GM19452 (cell line): ENCODE measurements around the gene NRAP.

ENCODE experiments used
- ATAC-seq: cut with Tn5 transposase; IDR thresholded peaks from one replicate; pipeline ENCODE4 v1.9.1; 2021; ENCODE audit not compliant: unreplicated experiment

Gene NRAP, protein sequence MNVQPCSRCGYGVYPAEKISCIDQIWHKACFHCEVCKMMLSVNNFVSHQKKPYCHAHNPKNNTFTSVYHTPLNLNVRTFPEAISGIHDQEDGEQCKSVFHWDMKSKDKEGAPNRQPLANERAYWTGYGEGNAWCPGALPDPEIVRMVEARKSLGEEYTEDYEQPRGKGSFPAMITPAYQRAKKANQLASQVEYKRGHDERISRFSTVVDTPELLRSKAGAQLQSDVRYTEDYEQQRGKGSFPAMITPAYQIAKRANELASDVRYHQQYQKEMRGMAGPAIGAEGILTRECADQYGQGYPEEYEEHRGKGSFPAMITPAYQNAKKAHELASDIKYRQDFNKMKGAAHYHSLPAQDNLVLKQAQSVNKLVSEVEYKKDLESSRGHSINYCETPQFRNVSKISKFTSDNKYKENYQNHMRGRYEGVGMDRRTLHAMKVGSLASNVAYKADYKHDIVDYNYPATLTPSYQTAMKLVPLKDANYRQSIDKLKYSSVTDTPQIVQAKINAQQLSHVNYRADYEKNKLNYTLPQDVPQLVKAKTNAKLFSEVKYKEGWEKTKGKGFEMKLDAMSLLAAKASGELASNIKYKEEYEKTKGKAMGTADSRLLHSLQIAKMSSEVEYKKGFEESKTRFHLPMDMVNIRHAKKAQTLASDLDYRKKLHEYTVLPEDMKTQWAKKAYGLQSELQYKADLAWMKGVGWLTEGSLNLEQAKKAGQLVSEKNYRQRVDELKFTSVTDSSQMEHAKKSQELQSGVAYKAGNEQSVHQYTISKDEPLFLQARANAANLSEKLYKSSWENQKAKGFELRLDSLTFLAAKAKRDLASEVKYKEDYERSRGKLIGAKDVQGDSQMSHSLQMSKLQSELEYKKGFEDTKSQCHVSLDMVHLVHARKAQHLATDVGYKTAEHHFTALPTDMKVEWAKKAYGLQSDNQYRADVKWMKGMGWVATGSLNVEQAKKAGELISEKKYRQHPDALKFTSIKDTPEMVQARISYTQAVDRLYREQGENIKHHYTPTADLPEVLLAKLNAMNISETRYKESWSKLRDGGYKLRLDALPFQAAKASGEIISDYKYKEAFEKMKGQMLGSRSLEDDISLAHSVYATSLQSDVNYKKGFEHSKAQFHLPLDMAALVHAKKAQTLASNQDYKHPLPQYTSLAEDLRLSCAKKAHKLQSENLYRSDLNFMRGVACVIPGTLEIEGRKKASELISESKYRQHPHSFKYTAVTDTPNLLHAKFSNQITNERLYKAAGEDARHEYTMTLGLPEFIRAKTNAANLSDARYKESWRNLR (N-terminal part only)

DNA sequence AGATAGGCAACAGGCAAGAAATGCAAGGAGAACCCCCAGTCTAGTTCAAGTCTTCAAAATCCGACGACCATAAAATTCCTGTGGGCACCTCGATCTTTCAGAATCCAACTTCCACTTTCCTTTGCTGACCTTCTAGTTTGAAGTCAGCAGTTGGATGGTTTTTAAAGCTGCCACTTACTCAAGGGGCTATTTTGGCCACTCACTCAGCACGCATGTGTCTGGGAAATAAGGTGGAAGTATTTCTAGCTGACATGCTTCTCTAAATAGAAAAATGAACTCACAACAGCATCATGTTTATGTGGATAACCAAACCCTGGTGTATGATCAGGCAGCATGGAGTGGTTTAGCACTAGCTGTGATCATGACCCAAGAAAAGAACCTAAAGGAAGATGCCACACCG is at the start of gene NRAP:
TSS of gene NRAP (minus strand) at position 134 of the 400 bp plus-strand sequence. CDS start 159 bp downstream, outside the sequence.
- ATAC-seq = no peak

DNA sequence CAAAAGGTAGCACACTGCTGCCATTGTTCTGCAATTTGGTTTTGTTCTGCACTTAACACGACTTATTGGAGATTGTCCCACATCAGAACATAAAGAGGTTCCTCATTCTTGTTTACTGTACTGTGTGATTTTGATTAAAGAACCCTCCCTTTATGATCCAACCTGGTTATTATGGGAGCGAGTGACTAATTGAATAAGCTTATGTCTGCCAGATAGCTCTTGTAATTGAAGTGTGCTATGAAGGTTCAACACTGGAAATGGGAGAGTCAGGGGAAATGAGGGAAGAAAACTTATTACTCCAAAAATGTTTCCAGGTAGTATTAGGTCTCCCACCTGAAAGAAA is 49.8 kb upstream of the NRAP start:
- no peak for ATAC-seq

DNA sequence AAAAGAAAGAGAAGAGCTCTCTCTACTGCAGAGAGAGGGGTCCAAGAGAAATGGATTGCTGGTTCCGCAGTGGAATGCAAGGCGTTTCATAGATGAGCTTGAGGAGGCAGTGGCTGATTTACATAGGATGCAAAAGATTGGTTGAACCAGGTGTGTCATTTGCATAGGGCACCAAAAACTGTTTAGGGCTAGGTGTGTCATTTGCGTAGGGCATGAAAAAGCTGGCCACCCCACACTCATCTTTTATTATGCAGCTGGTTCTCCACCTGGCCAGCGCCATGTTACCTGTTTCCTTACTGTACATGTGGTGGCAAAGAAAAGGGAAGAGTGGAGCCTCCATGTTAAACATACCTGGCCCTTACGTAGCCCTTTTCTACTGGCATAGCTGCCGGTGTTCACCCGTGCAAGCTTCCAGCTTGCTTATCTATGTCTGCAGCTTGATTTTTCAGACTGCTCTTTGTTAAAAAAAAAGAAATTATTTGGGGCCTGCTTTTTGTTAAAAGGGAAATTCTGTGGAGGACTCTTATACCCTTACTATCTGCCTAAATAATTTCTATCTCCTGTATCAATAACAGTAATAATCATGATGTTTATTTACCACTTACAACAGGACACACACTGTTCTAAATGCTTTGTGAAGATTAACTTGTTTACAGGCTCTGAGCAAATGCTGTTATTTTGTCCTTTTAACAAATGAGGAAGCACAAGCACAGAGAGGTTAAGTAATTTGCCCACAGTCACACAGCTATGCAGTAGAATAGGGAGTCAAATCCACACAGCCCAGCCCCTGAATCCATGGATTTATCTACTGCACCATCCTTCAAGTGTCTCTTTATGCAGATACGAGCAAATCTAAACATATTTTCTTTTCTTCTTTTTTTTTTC is 49.2 kb upstream of the NRAP start:
- ATAC-seq = no peak

DNA sequence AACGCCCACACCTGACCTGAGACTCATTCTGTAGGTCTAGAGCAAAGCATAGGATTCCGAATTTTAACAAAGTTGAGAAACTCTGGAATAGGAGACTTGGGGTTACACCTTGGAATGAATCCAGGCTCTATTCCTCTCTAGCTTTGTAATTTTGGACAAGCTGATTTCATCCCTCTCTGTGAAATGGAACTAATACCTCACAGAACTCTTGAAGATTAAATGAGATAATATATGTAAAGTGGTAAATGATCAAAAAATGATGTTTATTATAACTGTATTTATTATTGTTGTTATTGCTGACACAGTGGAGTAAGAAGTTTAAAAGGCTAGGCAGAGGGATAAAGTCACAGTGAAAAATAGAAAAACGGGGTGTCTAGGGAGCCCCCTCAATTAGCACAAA is 48.2 kb upstream of the NRAP start:
- ATAC-seq = no peak

DNA sequence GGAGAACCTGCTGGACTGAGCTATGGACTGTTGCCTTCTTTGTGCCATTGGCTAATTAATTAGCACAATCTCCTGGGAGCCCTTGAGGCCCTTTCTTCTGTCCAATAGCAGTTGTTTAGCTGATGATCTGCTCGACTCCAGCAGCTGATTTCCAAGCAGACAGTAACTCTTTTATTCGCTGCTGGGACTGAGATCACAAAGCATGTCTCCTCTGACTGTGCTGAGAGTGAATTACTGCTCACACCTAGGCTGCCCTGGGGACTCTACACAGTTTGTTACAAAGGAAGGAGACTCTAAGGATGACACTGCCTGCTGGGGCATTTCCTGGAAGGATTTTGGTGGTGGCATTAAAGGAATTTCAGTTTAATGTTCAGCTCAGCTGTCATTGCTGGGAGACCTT is 47.3 kb upstream of the NRAP start:
- no peak for ATAC-seq

DNA sequence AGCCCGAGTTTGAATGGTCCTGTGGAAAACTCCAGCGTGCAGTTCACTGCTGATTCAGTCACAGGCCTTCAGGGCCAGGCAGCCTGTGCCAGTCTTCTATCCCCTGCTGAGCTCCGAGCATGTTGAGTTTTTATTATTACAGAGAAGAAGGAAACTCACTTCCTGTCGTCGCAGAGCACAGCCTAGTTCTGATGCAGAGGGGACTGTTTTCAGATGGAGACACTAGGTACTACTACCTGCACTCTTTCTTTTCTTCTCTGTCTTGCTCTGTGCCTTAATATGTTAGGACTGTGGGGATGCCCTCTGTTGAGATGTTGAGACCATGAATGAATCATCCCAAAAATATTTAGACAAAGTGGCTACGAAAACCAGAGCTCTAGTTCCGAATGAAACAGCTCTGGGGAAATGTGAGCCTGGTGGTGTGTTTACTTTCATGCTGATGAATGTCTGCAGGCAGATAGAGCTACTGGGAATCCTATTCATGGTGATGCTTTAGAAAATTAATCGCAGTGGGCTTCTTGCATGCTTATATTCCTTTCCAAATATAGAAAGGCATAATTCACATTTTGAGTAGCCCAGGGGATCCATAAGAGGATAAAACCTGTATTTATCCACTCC is 45.5 kb upstream of the NRAP start:
- ATAC-seq = no peak

DNA sequence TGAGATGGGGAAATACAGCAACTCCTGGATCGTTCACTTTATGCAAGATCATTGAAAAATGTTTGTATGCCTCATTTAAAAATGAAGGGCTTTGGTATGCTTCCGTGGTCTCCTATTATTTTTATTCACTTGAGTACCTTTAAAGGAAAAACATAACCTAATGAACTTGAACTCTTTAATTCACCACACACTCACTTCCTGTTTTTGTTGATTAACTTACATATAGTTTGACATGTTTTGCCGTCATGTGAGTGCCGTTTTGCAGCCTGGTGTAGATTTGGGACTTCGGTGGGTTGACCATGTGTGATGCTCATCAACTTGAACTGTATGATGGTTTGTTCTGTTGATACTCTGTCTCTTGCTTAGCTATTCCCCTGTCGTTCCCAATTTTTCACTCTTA is 44.8 kb upstream of the NRAP start:
- no peak for ATAC-seq

DNA sequence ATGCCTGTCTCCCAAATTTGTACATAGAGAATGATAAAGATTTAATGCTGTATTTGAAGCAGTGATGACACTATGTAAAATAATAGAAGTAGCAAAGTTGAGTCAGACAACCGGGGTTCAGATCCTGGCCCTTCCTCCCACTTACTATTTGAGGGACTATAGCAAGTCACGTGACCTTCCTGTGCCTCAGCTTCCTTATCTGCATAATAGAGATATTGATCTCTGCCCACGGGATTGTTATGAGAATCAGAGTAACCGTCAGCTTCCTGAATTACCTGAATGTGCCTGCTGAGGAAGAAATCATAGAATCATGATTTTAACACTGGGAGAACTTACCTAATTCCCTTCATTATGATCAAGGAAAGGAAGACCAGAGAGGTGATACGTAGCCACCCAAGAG is 42.8 kb upstream of the NRAP start:
- no peak for ATAC-seq

DNA sequence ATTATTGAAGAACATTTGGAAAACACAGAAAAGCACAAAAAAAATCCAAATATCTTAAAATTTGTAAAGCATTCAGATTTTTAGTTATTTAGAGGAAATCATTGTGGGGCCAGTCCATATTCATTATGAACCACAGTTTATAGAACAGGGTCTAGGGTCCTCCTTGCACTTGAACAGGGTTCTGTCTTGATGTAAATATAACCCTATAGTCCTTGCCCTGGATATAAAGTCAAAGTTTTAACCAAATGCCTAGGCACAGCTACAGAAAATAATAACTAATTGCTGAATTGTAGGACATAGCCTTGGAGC is 41.5 kb upstream of the NRAP start:
- ATAC-seq = no peak

DNA sequence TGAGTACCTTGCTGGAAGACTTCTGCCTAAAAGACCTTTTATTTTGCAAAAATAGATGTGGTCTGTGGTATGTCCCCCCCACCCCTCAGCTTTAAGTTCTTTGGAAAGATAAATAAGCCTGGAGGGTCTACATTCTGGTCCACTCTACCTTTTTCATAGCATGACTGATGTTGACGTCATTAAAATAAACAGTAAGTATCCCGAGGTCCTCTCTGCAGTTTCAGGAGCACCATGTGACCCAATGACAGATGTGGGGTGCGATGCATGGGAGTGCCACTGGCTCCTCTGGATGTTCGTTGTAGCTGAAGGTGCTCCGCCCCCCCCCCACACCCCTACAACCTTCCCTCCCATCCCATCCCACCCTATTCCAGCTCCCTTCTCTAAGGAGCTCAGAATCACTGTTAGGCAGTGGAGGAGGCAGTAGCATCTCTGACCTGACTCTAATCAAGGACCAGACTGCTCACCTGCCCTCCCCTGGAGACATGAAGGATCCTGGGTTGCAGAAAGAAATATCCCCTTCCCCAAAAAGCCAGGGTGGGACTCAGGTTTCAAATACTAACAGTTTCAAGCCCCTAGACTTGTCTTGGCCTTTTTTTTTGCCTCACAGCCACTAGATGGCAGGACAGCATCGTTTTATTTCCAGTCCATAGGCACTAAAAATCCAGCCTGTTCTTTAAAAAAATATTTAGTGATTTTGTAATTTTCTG is 40.9 kb upstream of the NRAP start:
- ATAC-seq = no peak

DNA sequence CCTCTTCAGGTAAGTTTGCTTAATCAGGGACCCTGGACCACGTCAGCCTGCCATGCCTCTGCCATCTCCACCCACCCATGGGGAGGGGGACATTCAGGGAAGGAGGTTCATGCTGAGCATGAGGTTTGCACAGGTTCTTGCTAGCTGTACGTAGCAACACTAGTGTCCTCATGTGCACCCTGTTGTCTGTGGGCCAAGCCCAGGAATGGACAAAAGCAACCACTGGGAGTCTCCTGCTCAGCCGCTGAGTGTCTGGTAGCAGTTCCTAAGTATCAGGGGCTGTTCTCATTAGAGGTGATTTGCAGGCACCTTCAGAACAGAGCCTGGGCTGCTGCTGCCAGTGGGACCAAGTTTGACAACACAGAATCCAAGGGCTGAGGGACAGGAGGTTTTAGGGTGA is 33.8 kb upstream of the NRAP start:
- no peak for ATAC-seq

DNA sequence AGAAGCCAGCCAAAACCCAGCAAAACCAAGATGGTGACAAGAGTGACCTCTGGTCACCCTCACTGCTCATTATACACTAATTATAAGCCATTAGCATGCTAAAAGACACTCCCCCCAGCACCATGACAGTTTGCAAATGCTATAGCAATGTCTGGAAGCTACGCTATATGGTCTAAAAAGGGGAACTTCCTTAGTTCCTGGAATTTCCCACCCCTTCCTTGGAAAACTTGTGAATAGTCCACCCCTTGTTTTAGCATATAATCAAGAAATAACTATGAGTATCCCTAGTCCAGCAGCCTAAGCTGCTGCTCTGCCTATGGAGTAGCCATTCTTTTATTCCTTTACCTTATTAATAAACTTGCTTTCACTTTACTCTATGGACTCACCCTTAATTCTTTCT is 31.9 kb upstream of the NRAP start:
- ATAC-seq = no peak

DNA sequence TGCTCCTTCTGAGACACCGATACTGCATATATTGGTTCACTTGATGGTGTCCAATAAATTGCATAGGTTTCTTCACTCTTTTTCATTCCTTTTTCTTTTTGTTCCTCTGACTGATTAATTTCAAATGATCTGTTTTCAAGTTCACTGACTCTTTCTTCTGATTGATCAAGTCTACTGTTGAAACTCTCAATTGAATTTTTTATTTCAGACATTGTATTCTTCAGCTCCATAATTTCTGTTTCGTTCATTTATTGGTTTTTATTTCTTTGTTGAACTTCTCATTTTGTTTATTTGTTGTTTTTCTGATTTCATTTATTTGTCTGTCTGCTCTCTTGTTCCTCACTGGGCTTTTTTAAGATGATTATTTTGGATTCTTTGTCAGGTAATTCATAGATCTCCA is 29.5 kb upstream of the NRAP start:
- ATAC-seq = no peak

DNA sequence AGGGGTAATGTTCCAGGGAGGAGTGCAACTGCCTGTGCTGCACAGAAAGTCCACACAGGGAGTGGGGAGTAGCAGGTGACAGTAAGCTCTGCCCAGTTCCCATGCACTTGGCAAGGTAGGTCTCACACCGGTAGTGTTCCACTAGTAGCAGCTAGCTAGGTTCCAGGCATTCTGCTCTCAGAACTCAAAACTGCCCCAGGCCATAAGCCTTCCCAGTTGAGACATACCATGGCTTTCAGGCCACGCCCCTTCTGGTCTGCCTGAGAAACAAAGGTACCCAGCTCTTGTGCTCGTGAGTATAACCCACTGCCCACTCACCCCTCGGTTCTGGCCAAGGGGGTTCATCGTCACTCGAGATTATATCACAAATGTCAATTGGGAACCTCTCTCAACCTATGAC is 28.4 kb upstream of the NRAP start:
- no peak for ATAC-seq

DNA sequence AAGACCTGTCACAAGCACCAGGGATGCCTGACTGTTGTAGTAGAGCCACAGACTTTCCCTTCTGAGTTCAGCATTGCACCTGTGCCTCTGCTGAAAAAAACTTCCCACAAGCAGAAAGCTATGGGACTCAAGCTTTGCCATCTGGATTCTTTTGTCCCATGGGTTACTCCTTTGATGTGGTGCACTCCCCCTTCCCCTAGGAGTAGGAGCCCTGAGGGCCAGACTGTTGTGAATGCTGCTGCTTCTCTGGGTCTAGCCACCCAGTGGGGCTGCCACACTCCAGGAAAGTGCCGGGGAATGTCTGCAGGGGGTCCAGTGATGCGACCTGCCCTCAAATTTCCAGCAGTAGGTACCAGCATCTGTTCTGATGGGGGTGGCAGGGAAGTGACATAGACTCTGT is 27.5 kb upstream of the NRAP start:
- ATAC-seq = no peak

DNA sequence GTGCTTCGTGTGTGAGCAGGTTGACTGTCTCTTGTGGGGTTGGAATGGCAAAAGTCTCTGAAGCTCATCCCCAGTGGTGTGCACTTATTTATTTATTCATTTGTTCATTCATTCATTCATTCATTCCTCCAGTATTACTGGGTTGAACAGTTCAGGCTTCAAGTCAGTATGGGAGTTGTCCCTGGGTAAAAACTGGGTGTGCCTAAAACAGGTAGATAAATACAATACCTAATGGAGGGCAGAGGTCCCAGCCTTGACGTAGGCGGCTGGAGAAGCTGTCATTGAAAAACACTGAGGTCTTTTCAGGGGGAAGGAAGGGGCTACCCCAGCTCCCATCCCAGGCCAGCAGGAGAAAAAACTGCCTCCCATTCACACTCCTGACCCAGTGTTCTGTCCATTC is 26.9 kb upstream of the NRAP start:
- ATAC-seq = no peak

DNA sequence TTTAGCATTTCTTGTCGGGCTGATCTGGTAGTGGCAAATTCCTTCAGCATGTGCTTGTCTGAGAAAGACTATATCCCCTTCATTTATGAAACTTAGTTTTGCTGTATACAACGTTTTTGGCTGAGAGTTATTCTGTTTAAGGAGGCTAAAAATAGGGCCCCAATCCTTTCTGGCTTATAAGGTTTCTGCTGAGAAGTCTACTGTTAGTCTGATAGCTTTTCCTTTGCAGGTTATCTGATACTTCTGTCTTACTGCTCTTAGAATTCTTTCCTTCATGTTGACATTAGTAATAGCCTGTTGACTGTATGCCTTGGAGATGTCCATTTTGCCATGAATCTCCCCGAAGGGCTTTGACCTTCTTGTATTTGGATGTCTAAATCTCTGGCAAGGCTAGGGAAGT is 25.7 kb upstream of the NRAP start:
- no peak for ATAC-seq

DNA sequence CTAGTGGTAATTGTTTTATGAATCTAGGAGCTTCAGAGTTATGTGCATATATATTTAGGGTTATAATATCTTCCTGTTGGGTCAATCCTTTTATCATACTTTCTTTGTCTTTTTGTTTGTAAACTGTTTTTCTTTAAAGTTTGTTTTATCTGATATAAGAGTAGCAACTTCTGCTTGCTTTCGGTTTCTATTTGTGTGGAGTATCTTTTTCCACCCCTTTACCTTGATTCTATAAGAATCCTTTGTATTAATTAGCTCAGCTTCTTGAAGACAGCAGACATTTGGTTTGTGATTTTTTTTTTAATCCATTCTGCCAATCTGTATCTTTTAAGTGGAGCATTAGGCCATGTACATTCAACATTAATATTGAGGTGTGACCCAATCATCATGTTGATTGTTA is 25.2 kb upstream of the NRAP start:
- ATAC-seq = no peak

DNA sequence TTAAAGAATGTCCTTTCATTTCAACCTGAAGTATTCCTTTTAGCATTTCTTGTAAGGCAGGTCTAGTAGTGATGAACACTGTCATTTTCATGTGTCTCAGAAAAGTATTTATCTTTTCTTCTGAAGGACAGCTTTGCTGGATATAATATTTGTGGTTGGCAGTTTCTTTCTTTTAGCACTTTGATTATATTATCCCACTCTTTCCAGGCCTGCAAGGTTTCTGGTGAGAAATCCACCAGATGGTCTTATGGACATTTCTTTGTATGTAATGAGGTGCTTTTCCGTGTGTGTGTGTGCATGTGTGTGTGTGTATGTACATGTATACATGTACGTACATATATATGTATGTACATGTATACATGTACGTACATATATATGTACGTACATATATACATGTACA is 23.2 kb upstream of the NRAP start:
- ATAC-seq = no peak

DNA sequence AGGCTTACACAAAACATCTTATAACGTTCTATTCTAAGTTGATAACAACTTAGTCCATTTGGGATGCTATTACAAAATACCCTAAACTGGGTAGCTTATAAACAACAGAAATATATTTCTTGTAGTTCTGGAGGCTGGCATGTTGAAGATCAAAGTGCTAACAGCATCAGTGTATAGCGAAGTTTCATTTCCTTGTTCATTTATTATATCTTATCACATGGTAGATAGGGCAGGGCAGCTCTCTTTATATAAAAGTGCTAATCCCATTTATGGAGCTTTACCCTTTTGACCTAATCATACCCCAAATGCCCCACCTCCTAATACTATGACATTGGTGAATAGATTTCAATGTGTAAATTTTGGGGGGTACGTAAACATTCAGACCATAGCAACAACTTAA is 22.2 kb upstream of the NRAP start:
- no peak for ATAC-seq
